WTC11 (cell line): ENCODE results near the gene C3orf18. TPM values are rescaled to one million over a fixed set of nuclear protein-coding genes. Genes with fewer than 3 reads are reported as not detected.
A peak's percentile ranks its signal among the peaks of the same experiment; 100 is the strongest.

Experiments used
- ATAC-seq: fragments of 200-7000 bp; cut with Tn5 transposase; 2 replicates; pipeline ENCODE4 v1.10.0; 2021; ENCODE audit warnings: mild to moderate bottlenecking, moderate library complexity
- CTCF ChIA-PET: fragments of 300-600 bp; sonication (Branson Sonifier 250); formaldehyde crosslinking; loops from one replicate; lab custom pipeline; 2021; ENCODE audit warnings: antibody characterized with exemption; lab: Charles Lee
- POLR2A ChIA-PET: fragments of 350-600 bp; sonication (Branson Sonifier 250); formaldehyde crosslinking; loops from one replicate; lab custom pipeline; 2021; ENCODE audit warnings: antibody characterized with exemption; lab: Charles Lee
- DNase-seq: peaks from one replicate; pipeline ENCODE4 v3.0.0; 2021; ENCODE audit warnings: low spot score
- H3K27ac Mint-ChIP-seq: 2 replicates; pipeline ENCODE4 v1.8.0; 2021; ENCODE audit warnings: mixed read lengths
- H3K27me3 Mint-ChIP-seq: 2 replicates; pipeline ENCODE4 v1.8.0; 2021; ENCODE audit warnings: low read depth, mild to moderate bottlenecking, moderate library complexity, mixed read lengths
- H3K36me3 Mint-ChIP-seq: 2 replicates; pipeline ENCODE4 v1.8.0; 2021; ENCODE audit warnings: mixed read lengths
- H3K4me1 Mint-ChIP-seq: 2 replicates; pipeline ENCODE4 v1.8.0; 2022; ENCODE audit warnings: mixed read lengths
- H3K4me3 Mint-ChIP-seq: 2 replicates; pipeline ENCODE4 v1.8.0; 2021; ENCODE audit warnings: mild to moderate bottlenecking, moderate library complexity, mixed read lengths
- H3K9me3 Mint-ChIP-seq: 2 replicates; pipeline ENCODE4 v1.8.0; 2021; ENCODE audit warnings: mixed read lengths
- CREM ChIP-seq: sonication (generic); formaldehyde crosslinking; IDR thresholded peaks from 2 replicates; pipeline ENCODE4 v1.8.1; 2022; ENCODE audit warnings: mild to moderate bottlenecking, missing genetic modification reagents, moderate library complexity
- ETV6 ChIP-seq: sonication (generic); formaldehyde crosslinking; IDR thresholded peaks from 2 replicates; pipeline ENCODE4 v1.8.1; 2022; ENCODE audit warnings: mild to moderate bottlenecking, missing genetic modification reagents
- GABPB1 ChIP-seq: sonication (generic); formaldehyde crosslinking; IDR thresholded peaks from 2 replicates; pipeline ENCODE4 v1.8.1; 2023; ENCODE audit warnings: mild to moderate bottlenecking, missing genetic modification reagents
- IRF1 ChIP-seq: sonication (generic); formaldehyde crosslinking; IDR thresholded peaks from 2 replicates; pipeline ENCODE4 v1.8.0; 2023; ENCODE audit warnings: missing genetic modification reagents
- IRF2 ChIP-seq: sonication (generic); formaldehyde crosslinking; IDR thresholded peaks from 2 replicates; pipeline ENCODE4 v1.8.0; 2022; ENCODE audit warnings: low read depth, missing genetic modification reagents, borderline replicate concordance
- MYBL2 ChIP-seq: sonication (generic); formaldehyde crosslinking; IDR thresholded peaks from 2 replicates; pipeline ENCODE4 v1.8.1; 2023; ENCODE audit warnings: mild to moderate bottlenecking, moderate library complexity, missing genetic modification reagents
- NFE2L1 ChIP-seq: sonication (generic); formaldehyde crosslinking; IDR thresholded peaks from 2 replicates; pipeline ENCODE4 v1.8.1; 2023; ENCODE audit warnings: missing genetic modification reagents
- SP1 ChIP-seq: sonication (generic); formaldehyde crosslinking; conservative IDR thresholded peaks from 2 replicates; pipeline ENCODE4 v1.8.1; 2022; ENCODE audit warnings: missing genetic modification reagents
- TCF7 ChIP-seq: sonication (generic); formaldehyde crosslinking; IDR thresholded peaks from 2 replicates; pipeline ENCODE4 v1.8.0; 2022; ENCODE audit warnings: mild to moderate bottlenecking, low read depth, missing genetic modification reagents, moderate library complexity
- ZMAT4 ChIP-seq: fragments of 250-450 bp; sonication (Bioruptor Pico); IDR thresholded peaks from 2 replicates; pipeline ENCODE4 v1.9.0; 2021; ENCODE audit warnings: mild to moderate bottlenecking
- ZNF121 ChIP-seq: sonication (generic); formaldehyde crosslinking; IDR thresholded peaks from 2 replicates; pipeline ENCODE4 v1.8.0; 2023; ENCODE audit warnings: missing genetic modification reagents
- ZNF138 ChIP-seq: sonication (generic); formaldehyde crosslinking; conservative IDR thresholded peaks from 2 replicates; pipeline ENCODE4 v1.8.1; 2022; ENCODE audit warnings: mild to moderate bottlenecking, moderate library complexity, missing genetic modification reagents
- ZNF232 ChIP-seq: sonication (generic); formaldehyde crosslinking; IDR thresholded peaks from 2 replicates; pipeline ENCODE4 v1.8.0; 2022; ENCODE audit warnings: mild to moderate bottlenecking, missing genetic modification reagents
- ZNF281 ChIP-seq: sonication (generic); formaldehyde crosslinking; IDR thresholded peaks from 2 replicates; pipeline ENCODE4 v1.8.0; 2023; ENCODE audit warnings: mild to moderate bottlenecking, missing genetic modification reagents
- ZNF317 ChIP-seq: sonication (generic); formaldehyde crosslinking; IDR thresholded peaks from 2 replicates; pipeline ENCODE4 v1.8.1; 2023; ENCODE audit warnings: low read depth, mild to moderate bottlenecking, moderate library complexity, missing genetic modification reagents, borderline replicate concordance
- ZNF416 ChIP-seq: fragments of 250-450 bp; sonication (Bioruptor Pico); IDR thresholded peaks from 2 replicates; pipeline ENCODE4 v1.9.0; 2021; ENCODE audit warnings: mild to moderate bottlenecking, inconsistent platforms
- total RNA-seq: library from RNA; stranded (reverse); gene quantifications from 3 replicates; pipeline ENCODE4 v1.2.3, GENCODE V29; 2021
- TF ChIP-seq, protein P1 (sequence below): sonication (generic); formaldehyde crosslinking; IDR thresholded peaks from 2 replicates; pipeline ENCODE4 v1.8.1; 2023; ENCODE audit warnings: mild to moderate bottlenecking, moderate library complexity, missing genetic modification reagents
- TF ChIP-seq, protein P2 (sequence below): sonication (generic); formaldehyde crosslinking; IDR thresholded peaks from 2 replicates; pipeline ENCODE4 v1.8.0; 2022; ENCODE audit warnings: mild to moderate bottlenecking, missing genetic modification reagents
- TF ChIP-seq, protein P3 (sequence below): fragments of 250-450 bp; sonication (Bioruptor Pico); conservative IDR thresholded peaks from 2 replicates; pipeline ENCODE4 v1.9.0; 2021; ENCODE audit warnings: mild to moderate bottlenecking

The C3orf18 gene
- total RNA-seq, 1 experiment from 2014 or later: 12.1 TPM

DNA sequence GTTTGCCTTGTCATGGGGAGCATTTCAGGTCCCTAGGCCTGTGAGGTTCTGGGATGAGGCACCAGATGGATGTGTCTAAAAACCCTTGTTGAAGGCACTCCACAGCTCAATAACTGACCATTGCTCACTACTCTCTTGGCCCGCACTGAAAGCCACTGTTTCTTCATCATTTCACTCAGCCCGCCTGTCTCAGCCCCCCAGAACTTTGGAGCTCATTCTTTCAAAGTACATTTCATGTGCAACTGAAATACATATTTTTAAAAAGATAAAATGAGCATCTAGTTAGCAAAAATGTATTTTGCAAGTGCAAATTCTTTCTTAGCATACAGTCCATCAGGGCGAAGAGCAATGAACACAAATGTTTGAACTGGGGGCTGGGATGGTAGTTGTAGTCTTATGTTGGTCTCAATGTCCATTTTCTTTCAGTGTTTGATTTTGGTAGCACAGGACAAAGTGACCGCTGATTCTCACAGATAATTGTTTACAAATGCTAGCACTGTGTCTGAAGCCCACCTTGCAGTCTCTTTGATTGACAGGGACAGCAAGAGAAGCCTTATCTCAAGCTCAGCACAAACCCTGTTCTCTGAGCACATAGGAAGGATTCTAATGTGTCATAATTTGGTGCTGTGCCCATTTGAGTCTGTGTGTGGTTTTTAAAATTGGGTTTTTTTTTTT lies 21.3 kb upstream of the C3orf18 start (continued):
- TF ChIP-seq IRF1 (CRISPR knock-in tag) (no peak), SP1 (CRISPR knock-in tag) (no peak), CREM (CRISPR knock-in tag) (no peak), ZNF416 (no peak), GABPB1 (CRISPR knock-in tag) (no peak), ZNF138 (no peak), NFE2L1 (CRISPR knock-in tag) (no peak)
- TF ChIP-seq, all 79 proteins: peak for 0

- ChIA-PET CTCF (interaction anchor here (1.2 to 5.9 kb wide), 4 partner anchors 16 to 38 kb away, joined by 3 to 70 read pairs (median 6); partner anchors contain the start of gene CISH), POLR2A (interaction anchor here (0.6 kb wide), 1 partner anchor 286 kb away, joined by 4 read pairs; no protein-coding TSS in a partner anchor)
- Mint-ChIP-seq H3K4me3 (no peak overlapping the region), H3K36me3 (no peaks in the 10 kb centered on the region), H3K27me3 (peaks cover 3% of the 10 kb centered on the region; the same call in 1 of the 2 replicates), H3K4me1 (no peaks in the 10 kb centered on the region), H3K27ac (no peak overlapping the region), H3K9me3 (no peaks in the 10 kb centered on the region)
- no peak for ATAC-seq
- DNase-seq: no peak
- TF ChIP-seq ZNF232 (no peak), GABPB1 (CRISPR knock-in tag) (peak; percentile 56; the same call in 1 of the 2 replicates)
Observed at GRCh38 chr3:50587806-50588758, 20.5 kb upstream of the C3orf18 start.

GRCh38 chr3:50587373-50587772 lies 19.8 kb upstream of the C3orf18 start:
- ATAC-seq (no peak), DNase-seq (no peak)
- H3K36me3 Mint-ChIP-seq: no peaks in the 10 kb centered on the region
- ChIA-PET CTCF (interaction anchor here (0.7 to 2.8 kb wide), 4 partner anchors 15 to 316 kb away, joined by 3 to 12 read pairs (median 3); partner anchors contain the start of gene CISH), POLR2A (interaction anchor here (0.6 kb wide), 1 partner anchor 324 kb away, joined by 3 read pairs; no protein-coding TSS in a partner anchor)
- TF ChIP-seq, protein P1, sequence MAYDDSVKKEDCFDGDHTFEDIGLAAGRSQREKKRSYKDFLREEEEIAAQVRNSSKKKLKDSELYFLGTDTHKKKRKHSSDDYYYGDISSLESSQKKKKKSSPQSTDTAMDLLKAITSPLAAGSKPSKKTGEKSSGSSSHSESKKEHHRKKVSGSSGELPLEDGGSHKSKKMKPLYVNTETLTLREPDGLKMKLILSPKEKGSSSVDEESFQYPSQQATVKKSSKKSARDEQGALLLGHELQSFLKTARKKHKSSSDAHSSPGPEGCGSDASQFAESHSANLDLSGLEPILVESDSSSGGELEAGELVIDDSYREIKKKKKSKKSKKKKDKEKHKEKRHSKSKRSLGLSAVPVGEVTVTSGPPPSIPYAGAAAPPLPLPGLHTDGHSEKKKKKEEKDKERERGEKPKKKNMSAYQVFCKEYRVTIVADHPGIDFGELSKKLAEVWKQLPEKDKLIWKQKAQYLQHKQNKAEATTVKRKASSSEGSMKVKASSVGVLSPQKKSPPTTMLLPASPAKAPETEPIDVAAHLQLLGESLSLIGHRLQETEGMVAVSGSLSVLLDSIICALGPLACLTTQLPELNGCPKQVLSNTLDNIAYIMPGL (CRISPR knock-in tag): no peak
- no peak for TF ChIP-seq ETV6
- no peak for TF ChIP-seq ZNF317 (CRISPR knock-in tag)
- TF ChIP-seq, protein P2, sequence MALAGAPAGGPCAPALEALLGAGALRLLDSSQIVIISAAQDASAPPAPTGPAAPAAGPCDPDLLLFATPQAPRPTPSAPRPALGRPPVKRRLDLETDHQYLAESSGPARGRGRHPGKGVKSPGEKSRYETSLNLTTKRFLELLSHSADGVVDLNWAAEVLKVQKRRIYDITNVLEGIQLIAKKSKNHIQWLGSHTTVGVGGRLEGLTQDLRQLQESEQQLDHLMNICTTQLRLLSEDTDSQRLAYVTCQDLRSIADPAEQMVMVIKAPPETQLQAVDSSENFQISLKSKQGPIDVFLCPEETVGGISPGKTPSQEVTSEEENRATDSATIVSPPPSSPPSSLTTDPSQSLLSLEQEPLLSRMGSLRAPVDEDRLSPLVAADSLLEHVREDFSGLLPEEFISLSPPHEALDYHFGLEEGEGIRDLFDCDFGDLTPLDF (CRISPR knock-in tag): no peak
- no peak for TF ChIP-seq ZMAT4 (CRISPR knock-in tag)
- TF ChIP-seq IRF2 (CRISPR knock-in tag): no peak
- no peaks in the 10 kb centered on the region for H3K9me3 Mint-ChIP-seq
- no peak overlapping the region for H3K27ac Mint-ChIP-seq
- no peak overlapping the region for H3K4me3 Mint-ChIP-seq
- H3K4me1 Mint-ChIP-seq: no peaks in the 10 kb centered on the region
- peaks cover 3% of the 10 kb centered on the region; the same call in 1 of the 2 replicates for H3K27me3 Mint-ChIP-seq

- H3K4me3 Mint-ChIP-seq: no peak overlapping the region
- no peaks in the 10 kb centered on the region for H3K4me1 Mint-ChIP-seq
- TF ChIP-seq ZNF121 (CRISPR knock-in tag) (no peak), TCF7 (CRISPR knock-in tag) (no peak), ZNF281 (CRISPR knock-in tag) (no peak), MYBL2 (CRISPR knock-in tag) (no peak)
- TF ChIP-seq, protein P3, sequence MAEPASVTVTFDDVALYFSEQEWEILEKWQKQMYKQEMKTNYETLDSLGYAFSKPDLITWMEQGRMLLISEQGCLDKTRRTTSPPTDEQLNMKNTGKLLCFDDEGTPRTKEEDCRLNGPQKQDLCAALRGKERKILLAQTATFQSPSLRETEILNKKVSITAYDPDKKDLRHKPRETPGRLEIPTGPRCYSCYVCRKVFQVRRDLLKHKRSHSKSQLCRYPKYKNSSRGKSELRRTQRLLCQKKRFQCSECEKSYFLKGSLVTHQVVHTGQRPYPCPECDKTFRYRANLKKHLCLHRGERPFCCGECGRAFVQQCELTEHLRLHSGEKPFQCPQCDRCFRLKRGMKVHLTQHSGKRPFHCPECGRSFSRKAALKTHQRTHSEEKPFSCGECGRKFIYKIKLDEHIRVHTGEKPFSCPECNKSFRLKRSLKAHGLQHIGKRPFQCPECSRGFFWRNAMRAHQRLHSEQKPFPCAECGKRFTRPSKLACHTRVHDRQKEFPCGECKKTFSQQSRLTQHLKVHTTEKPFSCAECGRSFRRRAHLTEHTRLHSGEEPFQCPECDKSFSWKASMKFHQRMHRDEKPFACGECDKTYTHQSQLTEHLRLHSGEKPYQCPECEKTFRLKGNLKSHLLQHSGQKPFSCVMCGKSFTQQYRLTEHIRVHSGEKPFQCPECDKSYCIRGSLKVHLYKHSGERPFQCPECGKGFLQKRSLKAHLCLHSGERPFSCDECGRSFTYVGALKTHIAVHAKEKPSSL: no peak
Observed at GRCh38 chr3:50586763-50587070, 19.2 kb upstream of the C3orf18 start.

More at GRCh38 chr3:50586763-50587070, 19.2 kb upstream of the C3orf18 start:
- no peak for DNase-seq
- ChIA-PET CTCF (interaction anchor here (0.7 to 2.8 kb wide), 6 partner anchors 14 to 315 kb away, joined by 3 to 12 read pairs (median 4); partner anchors contain the start of genes CISH and HEMK1), POLR2A (no interaction called here)
- Mint-ChIP-seq H3K36me3 (no peaks in the 10 kb centered on the region), H3K9me3 (no peaks in the 10 kb centered on the region), H3K27ac (no peak overlapping the region), H3K27me3 (peaks cover 3% of the 10 kb centered on the region; the same call in 1 of the 2 replicates)
- ATAC-seq: no peak
